Limb (tissue), 2 donors: ENCODE measurements around the gene NHS.
A peak's percentile ranks its signal among the peaks of the same experiment; 100 is the strongest.

Experiments used
- DNase-seq, 2 donors: peaks; one replicate each; pipeline ENCODE4 v3.0.0-alpha.2; 2016; ENCODE audit errors: extremely low spot score in 2 of 2

The NHS gene

DNA sequence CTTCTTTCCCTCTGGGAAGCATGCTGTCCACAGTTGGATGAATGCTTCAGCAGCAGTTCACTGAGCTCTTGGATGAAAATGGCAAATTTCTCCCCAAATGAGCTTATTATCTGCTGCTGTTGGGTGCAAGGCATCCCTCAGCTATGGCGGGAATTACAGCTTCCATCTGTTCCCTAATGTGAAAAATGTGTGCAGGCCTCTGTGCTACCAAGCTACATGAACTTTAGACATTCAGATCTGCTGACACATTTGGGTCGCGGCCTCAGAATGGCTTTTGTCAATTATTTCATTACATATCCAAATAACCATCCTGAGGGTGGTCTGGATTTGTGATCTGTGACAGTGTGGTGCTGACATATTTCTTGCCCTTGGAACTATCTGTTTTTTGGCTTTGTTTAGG lies 242.8 kb downstream of the NHS start:
- DNase-seq = no peak

DNA sequence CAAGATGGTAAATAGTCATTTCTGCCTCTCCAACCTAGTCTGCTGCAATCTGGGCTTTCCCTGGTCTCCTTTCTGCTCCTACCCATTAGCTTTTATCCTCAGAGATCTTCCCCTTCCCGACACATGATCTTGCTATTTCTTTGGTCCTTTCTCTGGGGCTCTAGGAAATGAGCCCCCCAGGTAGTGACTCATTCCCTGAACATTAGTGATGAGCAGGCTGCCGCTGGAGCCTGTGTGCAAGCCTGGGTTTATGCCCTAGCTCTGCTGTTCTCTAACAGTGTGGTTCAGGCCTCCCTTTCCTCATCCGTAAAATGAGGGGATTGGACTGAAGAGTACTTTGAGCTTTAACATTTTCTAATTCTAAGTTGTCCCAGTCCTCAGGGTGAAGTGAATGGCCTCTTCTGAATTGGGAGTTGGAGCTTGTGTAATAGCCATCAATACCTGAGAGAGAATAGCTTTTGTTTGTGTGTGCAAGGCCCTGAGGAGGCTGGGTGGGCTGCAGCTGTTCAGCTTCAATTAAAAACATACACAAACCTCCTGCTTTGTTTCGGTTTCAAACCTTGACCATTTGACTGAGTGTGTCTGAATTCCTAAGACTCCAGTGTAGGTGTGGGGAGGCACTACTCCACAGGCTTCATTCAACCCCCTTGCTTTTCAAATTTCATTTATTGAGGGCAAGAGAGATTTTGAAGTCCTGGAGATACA lies 246.7 kb downstream of the NHS start:
- no peak for DNase-seq

DNA sequence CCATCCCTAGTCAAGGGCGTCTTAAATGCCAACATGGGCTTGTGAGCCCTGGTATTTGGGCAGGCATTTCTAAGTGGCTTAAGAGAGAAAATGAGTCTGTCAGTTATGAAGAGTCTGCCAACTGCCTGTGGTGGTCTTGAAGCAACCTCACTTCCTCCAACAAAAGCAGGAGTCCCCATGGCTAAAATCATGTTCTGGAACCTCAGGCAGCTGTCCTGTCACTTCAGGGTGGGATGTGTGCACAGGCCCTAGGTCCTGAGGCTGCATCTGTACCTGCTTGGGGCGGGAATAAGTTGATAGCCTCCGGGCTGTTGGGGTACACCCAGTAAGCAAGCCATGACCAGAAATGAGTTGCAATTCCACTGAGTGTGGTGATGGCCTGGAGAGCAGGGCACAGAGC lies 247.3 kb downstream of the NHS start:
- DNase-seq = no peak

DNA sequence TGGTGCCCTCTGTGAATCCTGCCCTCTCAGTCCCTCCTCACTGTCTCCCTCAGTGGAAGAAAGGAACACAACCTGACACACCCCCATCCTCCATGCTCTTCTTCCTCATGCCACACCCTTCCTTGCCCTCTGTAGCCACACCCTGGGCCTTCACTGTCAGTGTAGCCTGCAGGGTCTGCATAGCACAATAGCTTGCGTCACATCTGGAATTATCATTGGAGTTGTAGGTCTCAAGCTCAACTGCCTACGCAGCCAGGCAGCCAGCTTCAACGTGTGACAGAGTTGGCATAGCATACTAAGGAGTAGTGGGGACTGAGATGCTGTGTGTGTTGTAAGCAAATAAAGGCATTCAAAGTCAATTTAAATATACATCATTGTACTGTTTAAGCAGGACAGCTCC lies 248.8 kb downstream of the NHS start:
- no peak for DNase-seq

DNA sequence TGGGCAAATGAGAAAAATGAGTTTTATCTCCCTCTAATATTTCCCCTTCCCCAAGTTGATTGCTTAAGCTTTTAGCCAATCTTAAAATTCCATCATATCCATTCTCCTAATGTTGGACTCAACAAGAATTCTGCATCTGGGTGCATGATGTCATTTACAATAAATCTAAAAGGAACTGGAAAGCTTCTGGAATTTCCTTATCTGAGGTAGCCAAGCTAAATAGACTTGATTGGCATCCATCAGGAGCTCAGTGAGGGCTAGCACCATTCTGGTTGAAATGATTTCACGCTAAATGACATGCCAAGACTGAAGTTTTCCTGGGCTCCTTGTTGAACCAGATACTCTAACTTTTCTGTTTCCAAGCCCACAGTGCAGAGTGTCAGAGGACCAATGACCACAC lies 252.0 kb downstream of the NHS start:
- no peak for DNase-seq

DNA sequence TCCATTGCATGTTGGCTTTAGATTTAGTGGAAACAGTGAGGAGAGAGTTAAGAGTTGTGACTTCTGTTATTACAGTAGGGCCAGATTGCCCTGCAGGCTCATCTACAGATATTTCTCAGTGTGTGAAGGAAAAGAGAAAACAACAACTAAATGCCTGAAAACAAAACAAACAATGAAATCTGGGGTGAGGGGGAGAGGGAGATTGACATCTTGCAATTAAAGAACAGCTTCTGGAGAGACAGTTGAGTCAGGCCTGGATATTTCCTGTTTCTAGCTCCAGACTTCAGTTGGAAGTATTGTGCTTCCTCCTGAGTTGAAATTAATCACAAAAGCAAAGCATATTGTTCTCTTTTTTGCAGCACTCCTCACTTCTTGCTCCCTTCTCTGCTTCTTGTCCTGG lies 254.0 kb downstream of the NHS start:
- DNase-seq = no peak

DNA sequence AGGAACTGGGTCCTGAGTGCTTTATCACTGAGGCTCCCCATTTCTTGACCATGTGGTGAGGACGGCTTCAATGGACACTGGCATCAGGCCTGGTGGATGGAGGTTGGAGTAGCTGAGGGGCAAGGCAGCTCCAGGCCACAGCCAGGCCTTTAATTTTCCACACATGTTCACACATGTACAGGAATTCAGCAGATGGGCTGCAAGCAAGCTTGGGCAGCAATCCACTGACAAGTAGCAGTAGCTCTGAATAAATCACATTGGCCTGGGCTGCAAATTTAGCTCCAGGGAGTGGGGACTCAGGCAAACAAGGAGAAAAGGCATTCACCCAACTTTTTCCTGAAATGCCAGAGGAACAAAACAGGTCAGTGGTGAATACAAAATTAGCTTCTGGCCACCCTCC lies 254.5 kb downstream of the NHS start:
- DNase-seq = no peak

DNA sequence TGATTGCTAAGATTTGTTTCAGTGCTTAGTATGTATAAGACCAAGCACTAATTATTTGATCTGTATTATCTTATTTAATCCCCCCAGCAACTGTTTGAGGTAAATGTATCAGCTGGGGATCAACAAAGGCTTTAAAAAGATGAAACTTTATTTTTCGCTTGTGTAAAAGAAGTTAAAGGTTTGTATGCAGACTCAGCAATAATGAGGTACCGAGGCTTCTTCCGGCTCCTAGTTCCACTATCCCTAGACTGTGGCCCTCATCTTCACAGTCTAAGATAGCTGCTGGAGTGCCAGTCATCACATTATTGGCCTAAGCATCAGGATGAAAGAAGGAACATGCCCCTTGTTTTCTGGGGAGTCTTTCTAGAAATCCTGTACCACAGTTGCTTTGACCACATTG lies 256.6 kb downstream of the NHS start:
- no peak for DNase-seq

DNA sequence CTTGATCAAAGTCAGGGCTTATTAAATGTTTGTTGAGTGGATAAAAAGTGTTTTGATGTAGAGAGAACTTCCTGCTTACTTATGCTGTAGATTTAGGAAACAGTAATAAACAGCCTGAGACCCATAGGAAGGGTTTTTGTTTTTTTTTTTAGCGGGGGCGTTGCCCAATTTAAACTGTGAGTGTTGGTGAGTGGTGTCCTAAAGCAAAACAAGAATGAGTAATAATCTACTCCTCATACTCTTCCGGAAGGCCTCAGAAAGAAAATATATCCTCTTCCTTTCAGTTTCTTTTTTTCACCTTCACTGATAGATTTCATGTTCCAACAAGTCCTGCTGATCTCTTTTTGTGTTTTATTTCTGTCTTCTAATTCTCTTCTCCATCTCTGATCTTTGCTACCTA lies 257.9 kb downstream of the NHS start:
- no peak for DNase-seq

DNA sequence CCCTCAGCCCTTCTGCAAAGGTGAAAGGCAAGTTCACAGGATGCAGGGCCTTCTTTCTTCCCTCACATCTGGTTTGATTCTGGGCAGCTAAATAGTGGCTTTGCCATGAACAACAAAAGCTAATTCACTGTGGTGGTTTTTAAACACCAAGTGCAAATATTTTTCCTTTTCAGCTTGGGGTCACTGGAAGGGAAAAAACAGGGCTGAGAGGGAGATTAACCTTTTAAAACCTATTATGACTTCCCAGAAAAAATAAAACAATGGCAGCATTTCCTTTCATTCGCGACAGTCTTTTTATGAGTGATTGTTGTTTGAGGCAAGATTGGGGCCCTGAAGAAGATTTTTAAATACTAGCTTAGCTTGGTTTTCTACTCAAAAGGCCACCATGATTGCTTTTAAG lies 258.5 kb downstream of the NHS start:
- DNase-seq = no peak

DNA sequence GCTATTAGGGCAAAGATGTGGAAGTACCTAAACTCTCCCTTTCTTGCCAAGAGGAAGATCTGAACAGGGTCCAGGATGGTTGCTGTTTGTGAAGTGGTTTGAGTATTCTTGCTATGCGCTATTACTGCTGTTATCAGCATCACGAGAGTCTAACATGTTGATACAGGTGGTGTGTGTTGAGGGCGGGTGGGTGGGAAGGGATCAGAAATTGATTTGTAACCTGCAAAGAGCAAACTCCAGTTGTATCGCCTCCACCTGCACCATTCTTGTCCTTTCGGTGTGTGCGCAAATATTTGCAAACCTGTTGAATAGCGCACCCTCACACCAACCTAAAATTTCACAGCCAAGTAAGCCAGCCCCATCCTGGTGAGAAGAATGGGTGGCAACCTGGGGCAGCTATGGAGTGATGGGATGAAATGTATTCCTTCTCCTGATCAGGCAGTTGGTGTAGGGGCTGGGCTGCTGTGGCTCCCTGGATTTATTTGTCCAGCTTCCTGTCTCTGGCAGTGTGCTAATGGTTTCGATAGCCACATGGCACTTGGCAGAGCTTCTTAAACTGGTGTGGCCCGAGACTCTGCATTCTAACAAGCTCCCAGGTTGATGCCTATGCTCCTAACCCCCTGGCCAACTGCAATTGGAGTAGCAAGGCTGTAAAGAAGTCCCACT lies 259.7 kb downstream of the NHS start:
- no peak for DNase-seq

DNA sequence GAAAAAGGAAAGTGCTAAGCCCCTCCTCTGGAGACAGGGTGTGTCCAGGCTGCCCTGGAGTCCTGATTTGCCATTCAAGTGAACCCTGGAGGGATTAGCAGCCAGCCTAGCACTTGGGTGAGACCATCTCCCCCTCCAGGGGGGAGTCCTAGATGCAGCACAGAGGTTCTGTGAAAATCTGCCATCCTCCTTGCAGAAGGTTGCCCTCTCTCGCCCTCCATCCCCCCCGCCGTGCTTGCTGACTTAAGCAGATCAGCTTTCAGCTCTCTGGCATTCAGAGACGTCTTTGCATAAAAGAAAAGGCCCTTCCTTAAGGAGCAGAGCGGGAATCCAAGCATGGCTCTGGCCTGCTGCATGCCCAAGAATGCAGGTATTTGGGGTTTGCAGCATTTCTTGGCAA lies 260.2 kb downstream of the NHS start:
- DNase-seq = peak in 1 of 2 donors; percentile 57

DNA sequence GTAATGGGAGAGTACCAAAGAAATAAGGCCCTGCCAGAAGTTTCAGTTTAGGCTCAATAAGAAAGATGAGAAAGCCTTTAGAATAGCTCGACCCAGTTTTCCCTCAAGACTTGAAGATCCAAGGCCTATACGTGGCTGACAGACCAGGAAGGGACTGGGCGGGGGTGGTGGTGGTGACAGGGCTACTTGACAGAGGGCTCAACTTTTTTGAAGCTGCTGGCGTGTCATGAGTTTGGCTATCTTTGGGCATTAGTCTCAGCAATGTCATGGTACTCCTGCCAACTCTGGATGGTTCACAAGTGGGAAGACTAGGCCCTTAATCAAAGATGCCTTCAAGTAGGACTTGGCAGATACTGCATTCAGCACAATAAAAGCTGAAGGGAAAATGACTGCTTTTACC lies 262.2 kb downstream of the NHS start:
- no peak for DNase-seq

DNA sequence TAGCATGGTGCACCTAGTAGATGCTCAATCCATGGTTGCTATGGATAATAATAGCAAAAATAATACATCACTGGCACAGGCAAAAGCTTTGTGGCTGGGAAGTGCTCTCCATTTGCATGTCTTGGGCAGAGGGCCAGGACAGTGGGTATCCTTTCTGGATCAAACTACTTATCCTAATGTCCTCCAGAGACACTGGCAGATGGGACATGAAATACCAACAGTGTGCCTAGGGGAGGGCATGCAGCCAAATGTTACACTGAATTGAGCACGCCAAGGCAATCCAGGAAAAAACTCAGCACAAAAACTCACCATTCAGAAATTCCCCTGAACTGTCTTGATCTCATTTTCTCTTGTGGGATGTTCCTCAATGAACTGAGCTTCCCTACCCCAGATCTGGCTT lies 263.7 kb downstream of the NHS start:
- DNase-seq = no peak

DNA sequence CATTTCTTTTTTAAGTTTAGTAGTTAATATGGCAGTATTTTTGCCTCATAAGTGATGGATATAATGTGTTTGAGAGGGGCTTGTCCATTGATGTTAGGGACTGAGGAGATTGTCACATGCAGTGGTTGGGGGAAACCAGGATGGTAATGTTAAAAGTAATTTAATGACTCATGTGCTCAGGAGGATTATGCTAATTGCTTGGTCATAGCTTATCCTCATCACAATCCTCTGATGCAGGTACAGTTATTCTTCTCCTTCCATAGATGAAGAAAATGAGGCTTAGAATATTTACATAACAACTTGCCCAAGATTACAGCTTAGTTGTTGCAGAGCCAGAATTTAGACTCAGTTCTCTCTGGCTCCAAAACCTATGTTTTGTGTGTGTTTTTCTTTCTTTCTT lies 267.9 kb downstream of the NHS start:
- DNase-seq = no peak

DNA sequence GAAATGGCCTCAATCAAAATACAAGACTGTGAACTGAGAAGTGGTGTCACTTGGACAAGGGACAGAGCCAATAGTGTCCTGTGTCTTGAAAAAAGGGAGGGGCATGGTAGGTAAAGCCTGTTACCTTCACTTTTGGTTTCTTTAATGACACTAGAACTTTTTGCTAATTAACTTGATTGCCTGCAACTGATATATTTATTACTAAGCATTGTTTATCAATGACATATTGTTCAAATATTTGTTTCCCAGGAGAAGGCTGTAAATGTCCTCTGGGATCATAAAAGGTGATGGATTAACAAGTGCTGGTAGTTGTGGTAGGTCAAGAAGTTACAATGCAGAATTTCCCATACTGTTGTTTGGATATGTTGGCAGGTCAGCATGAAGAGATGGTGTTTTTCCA lies 268.5 kb downstream of the NHS start:
- no peak for DNase-seq

DNA sequence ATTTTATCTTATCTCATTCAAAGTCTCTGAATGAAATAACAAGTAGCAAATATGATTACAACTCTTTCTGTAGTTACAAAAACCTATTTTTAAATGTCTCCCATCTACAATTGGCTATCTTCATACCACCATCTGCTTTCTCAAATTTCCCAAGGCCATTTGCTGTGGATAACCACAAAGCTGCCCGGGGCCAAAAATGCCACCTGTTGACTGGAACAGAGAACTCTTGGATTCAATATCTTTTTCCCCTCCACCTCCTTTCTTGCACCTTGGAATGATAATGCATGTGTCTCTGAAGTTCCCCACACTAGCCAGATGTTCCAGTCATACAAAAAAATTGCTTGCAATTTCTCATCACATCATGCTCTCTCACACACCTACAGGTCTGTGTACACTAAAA lies 269.0 kb downstream of the NHS start:
- no peak for DNase-seq

DNA sequence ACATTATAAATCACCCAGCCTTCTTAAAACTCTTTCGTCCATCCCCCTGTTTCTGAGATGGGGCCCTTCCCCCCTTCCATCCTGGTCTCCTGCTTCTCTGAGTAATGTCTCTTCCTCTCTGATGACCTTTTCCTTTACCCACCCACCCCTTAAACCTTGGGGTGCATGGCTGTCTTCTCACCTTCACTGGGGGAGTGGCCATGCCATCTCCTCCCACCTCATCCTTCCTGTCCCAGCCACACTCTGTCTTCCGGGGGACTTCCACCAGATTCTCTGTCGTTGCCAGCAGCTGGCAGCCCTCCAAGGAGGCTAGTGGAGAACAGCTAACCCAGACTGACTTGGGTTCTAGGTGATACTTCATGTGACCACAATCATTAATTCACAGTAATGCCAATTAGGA lies 279.1 kb downstream of the NHS start:
- DNase-seq = no peak

DNA sequence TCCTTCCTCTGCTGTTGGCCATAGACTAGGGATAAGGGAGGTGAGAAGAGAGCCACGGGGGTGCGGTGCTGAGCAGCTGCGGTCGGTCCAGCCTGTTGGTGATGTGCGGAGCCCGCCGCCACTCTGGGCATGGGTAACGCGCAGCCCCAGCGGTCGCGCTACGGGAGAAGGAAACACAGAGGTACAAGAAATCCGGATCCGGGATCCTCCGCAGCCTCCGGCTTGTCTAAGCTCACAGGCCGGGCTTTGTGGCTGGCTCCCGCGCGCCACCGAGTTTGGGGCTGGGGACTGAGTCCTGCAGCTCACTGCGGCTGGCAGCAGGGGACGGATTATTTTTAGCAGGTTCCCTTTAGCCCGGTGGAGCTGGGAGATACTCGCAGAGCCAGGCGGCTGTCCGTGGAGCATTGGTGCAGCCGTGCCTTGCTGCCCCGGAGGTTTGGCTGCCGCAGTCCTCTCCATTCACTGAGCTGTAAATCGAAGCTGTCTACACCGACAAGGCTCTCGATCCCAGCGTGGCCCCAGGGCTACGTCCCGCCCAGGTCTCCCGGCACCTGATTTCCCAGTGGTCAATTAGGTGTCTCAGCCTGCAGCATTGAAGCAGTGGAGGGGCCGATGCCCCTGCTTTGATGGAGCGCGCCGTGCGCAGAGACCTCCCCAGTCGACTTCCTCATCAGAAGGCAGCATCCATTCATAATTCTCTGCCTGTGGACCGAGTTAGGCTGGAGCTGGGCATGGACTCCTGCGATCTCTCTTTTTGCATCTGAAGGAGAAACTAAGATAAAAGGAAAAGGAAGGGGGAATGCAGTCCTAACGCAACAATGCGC lies 280.4 kb downstream of the NHS start:
- peak in 1 of 2 donors; percentile 45 for DNase-seq

DNA sequence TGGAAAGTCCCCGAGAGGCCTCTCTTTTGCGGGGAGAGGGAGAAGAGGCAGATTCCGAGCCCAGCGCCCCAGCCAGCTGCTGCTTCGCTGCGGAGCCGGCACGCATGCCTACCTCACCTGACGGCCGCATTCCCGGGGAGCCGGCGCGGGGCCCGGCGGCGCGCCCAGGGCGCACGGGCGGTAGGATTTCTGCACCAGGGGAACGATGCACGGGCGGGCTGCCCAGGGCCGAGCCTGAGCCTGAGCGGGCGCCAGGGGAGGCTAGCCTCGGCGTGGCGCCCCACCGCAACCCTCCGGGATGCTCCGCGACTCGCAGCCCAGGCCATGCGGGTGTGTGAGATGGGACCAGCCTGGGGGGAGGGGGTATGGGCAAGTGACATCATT lies 281.0 kb downstream of the NHS start:
- peak in 1 of 2 donors; percentile 40 for DNase-seq

DNA sequence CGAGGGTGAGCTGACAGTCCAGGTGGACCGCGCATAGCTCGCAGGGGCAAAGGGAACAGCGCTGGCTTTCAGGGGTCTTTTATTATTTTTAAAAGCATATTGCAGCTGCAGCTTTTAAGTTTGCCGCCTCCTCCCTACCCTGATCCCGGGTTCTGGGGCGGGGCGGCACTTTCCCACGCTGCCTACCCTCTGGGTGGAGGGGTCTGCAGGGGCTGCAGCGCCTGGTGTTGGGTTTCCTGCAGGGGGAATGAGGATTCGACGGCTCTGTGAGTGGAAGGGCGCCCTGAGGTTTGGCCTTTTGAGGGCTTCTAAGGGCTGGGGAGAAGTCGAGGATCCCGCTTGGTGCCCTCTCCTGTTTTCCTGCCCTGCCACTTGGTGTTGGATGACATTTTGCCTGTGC lies 281.6 kb downstream of the NHS start:
- no peak for DNase-seq

DNA sequence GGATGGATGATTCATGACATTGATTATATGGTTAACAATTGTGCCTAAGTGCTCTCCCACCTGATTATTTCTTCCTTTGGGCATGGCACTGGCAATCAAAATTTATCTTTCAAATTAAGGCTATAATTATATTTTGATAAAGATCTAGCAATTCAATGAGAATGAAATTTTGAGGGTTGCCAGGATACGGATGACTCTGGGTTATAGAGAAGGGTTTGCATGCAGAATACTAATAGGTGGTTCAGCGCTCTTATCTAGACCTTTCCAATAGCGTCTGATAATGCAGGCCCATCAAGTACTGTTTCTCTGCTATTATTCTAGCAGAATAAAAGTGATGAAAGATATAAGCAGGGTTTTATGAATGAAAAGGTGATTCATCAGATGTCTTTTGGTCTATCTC lies 287.4 kb downstream of the NHS start:
- no peak for DNase-seq

DNA sequence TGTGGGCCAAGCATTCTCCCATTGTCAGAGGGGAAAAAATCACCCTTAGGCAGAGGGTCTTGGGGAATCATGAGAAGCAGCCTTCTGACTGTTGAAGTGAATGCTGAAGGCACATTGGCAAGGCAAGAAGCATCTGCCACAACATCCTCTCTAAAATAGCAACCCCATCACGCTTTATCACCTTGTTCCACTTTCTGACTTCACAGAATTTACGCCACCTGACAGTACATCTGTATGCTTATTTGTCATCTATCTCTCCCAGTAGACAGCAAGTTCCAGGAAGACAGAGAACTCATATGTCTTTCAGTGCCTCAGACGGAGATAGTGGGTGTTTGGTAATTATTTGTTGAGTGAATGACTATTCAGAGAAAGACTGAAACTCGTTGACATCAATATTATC lies 293.9 kb downstream of the NHS start:
- DNase-seq = no peak
